Measurements from ENCODE around the gene PDE7B.

The PDE7B gene

GRCh38 chr6:136169394-136170148, 318.1 kb downstream of the PDE7B start:
- H3K27ac ChIP-seq, result no peak overlapping the region
- no peak for TF ChIP-seq CTCF (conservative IDR thresholded peaks at IDR 0.05)

GRCh38 chr6:136171231-136171630, 319.7 kb downstream of the PDE7B start:
- H3K27ac ChIP-seq, result no peak overlapping the region
- TF ChIP-seq CTCF (conservative IDR thresholded peaks at IDR 0.05), result no peak

GRCh38 chr6:136173519-136174507, 322.3 kb downstream of the PDE7B start:
- peak overlapping the region; percentile 68 for H3K27ac ChIP-seq
- no peak for TF ChIP-seq CTCF (conservative IDR thresholded peaks at IDR 0.05)

- no peak for TF ChIP-seq CTCF (conservative IDR thresholded peaks at IDR 0.05)
- peak overlapping the region; percentile 68 for H3K27ac ChIP-seq
Measured at GRCh38 chr6:136174510-136174909, 323.0 kb downstream of the PDE7B start.

- H3K27ac ChIP-seq, result no peak overlapping the region
- TF ChIP-seq CTCF (conservative IDR thresholded peaks at IDR 0.05), result no peak
Measured at GRCh38 chr6:136175873-136176272, 324.4 kb downstream of the PDE7B start.

- TF ChIP-seq CTCF (conservative IDR thresholded peaks at IDR 0.05), result no peak
- no peak overlapping the region for H3K27ac ChIP-seq
Measured at GRCh38 chr6:136178749-136179148, 327.2 kb downstream of the PDE7B start.
